ENCODE data around the gene RANBP17. TPM values are rescaled to one million over a fixed set of nuclear protein-coding genes. Genes with fewer than 3 reads are reported as not detected.

The RANBP17 gene
- polyA plus RNA-seq, 4 donors: 8.2 to 15.4 (median 11.1) TPM

DNA sequence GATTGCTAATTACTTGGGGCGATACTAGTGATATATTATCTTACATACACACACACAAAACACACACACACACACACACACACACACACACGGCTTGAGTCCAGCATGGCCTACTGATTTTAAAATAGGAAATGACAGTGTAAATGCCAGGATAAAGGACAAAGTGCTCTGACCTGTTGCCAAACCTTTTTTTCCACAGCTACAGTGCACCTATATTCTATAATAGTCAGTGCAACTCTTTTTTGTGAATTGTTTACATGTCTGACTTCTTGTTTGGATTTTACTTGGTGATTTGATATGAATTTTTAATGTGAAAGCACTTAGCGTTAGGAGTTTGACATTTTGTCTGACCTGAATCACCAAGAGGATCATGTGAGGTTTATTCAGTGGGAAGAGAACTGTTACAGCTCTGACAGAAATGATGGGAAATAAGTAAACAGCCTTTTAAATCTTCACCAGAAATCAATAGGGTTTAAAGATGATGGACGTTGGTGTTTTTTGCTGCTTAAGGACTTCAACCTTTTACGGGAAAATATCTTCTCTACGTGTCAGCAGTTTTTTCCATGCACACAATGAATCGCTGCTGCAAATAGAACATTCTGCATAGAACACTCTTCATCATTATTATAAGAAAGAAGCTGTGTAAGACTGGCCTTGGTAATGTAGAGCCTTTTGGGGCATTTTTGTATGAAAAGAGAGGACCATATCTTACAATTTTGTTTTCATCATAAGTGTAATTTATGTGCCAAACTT lies 218.5 kb downstream of the RANBP17 start:
- DNase-seq (ENCODE audit: low read depth in 4 of 4, low spot score in 3 of 4): no peak

DNA sequence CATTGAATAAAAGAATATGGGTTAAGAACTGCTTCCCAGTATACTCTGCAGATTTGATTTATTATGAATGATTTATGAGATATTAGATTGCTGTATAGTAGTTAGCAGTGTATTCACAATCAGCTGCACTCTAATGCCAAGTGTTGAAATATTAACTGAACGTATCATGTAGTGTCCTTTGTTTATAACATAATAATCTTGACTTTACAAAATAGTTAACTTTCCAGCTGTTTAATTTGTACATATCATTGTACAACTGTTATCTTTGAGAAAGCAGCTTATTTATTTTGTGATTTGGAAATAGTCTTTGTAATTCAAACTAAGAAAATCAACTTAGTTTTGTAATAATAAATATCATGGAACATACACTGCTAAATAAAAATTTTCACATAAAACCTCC lies 219.5 kb downstream of the RANBP17 start:
- DNase-seq (ENCODE audit: low read depth in 4 of 4, low spot score in 3 of 4): no peak

DNA sequence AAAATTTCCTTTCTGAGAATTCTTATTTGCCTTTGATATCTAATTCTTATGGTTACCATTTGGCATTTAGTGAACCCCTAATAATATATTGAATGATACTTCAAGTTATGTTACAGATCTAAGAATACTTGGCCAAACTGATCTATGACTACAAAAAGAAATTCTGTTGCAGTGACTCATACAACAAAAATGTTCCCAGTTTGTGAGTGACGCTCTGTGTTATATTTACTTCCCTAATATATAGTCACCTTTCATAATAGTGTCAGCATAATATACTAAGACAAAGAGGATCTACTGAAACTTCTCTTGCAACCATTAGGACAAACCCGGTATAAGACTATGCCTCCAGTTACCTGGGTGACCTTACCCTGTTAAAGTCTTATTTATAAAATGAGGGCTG lies 230.4 kb downstream of the RANBP17 start:
- no peak for DNase-seq (ENCODE audit: low read depth in 4 of 4, low spot score in 3 of 4)

DNA sequence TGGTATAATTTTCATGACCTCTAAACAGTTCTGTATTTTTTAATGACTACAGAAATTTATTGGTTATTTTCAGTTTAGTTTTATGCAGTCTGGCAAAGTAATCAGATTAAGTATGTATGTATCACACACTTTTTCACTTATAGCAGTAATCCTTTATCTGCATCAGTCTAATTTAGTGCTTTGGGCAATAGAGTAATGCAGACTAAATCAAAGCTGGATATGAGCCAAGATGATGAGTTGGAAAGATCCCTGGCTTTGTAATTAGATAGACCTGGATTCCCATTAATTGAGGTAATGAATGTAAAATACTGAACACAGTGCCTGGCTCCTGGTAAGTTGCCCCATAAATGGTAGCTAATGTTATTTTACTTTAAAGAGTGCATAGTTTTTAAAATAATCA lies 231.8 kb downstream of the RANBP17 start:
- DNase-seq (ENCODE audit: low read depth in 4 of 4, low spot score in 3 of 4): no peak

DNA sequence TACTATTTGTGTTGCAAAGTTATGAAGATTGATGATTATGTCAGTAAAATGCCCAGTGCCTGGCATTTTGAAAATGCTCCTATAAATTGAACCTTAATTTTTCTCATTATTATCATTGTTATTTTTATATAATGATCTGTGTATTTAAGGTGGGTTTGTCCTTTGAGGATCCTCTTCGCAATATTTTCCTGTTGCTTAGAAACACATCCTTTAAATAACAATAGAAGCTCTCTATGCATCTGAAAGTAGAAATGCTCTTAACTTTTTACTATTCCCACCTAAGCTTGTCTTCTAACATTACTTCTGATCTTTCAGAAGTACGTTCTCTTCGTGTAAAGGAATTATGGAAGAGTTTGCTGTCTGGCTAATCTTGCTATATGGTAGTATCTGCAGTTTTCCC lies 232.5 kb downstream of the RANBP17 start:
- no peak for DNase-seq (ENCODE audit: low read depth in 4 of 4, low spot score in 3 of 4)

DNA sequence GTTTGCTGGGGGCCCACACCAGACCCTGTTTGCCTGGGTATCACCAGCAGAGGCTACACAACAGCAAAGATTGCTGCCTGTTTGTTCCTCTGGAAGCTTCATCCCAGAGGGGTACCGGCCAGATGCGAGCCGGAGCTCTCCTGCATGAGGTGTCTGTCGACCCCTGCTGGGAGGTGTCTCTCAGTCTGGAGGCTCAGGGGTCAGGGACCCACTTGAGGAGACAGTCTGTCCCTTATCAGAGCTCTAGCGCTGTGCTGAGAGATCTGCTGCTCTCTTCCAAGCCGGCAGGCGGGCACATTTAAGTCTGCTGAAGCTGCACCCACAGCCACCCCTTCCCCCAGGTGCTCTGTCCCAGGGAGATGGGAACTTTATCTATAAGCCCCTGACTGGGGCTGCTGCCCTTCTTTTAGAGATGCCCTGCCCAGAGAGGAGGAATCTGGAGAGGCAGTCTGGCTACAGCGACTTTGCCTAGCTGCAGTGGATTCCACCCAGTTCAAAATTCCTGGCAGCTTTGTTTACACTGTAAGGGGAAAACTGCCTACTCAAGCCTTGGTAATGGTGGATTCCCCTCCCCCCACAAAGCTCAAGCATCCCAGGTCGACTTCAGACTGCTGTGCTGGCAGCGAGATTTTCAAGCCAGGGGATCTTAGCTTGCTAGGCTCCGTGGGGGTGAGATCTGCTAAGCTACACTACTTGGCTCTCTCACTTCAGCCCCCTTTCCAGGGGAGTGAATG lies 241.2 kb downstream of the RANBP17 start:
- no peak for DNase-seq (ENCODE audit: low read depth in 4 of 4, low spot score in 3 of 4)

DNA sequence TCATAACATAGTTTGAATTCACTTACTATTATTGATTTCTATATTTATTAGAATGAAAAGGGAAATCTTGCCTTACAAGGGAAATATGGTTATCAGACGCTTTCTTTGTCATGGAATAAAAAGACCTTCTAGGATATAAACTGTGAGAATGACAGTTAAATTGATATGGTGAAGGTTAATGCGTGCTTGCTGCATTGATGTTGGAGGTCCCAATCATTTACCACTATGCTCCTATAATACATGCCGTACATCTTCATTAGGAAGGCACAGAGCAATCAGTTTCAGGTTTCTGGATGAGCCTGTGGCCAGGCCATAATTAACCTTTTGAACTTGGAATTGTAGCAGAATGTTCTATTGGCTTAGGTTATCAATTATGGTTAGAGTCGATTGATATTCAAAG lies 245.9 kb downstream of the RANBP17 start:
- no peak for DNase-seq (ENCODE audit: low read depth in 4 of 4, low spot score in 3 of 4)

DNA sequence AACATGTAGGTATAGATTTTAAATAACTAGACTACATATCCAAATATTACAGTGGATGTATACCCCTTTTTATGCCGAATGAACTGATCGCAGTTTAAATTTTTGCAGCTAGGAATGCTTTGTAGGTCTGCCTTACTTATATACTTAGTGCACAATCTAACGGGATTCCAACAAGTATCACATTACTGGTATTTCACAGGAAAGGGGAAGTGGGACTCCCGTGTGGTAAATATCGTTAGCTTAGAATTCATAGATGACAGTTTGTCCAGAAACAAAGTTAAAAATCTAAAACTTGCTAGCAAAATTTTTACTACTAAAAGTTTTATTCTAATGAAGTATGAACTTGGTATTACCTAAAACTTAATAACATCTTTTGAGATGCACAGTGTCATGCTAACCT lies 253.7 kb downstream of the RANBP17 start:
- DNase-seq (ENCODE audit: low read depth in 4 of 4, low spot score in 3 of 4): no peak

DNA sequence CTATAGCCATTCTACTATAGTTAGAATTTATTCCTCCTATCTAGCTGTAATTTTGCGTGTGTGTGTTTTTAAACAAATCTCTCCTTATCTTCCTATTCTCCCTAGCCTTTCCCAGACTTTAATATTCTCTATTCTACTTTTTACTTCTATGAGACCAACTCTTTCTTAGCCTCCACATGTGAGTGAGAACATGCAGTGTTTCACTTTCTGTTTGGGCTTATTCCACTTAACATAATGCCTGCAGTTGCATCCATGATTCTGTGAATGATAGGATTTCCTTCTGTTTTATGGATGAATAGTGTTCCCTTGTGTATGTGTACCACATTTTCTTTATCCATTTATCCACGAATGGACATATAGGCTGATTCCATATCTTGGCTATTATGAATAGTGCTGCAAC lies 254.9 kb downstream of the RANBP17 start:
- no peak for DNase-seq (ENCODE audit: low read depth in 4 of 4, low spot score in 3 of 4)

DNA sequence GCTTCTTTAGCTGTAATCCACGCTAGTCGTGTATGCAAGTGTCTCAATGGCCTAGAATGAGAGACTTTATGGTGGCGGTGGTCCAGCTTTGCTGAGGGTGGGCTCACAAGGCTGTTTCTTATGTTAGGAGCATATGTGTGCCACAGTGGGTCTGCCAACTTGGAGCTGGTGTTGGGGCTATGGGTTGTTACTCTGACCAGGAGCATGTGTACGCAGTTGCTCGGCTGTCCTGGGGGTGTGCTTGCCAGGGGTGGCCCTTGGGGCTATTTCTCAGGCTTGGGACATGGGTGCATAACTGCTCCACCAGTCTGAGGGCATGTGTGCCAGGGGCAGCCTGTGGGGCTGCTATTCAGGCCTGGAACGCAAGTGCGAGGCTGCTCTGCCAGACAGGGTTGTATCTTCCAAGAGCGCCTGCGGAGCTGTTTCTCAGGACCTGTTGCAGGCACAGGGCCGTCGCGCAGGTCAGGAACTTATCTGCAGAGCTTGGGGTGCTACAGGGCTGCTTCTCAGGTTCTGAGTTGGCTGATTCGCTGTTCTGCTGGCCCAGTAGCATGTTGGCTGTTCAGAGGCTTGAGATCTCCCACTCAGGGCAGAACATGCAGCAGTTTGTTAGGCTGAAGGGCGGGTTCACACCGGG lies 259.3 kb downstream of the RANBP17 start:
- DNase-seq (ENCODE audit: low read depth in 4 of 4, low spot score in 3 of 4): no peak

DNA sequence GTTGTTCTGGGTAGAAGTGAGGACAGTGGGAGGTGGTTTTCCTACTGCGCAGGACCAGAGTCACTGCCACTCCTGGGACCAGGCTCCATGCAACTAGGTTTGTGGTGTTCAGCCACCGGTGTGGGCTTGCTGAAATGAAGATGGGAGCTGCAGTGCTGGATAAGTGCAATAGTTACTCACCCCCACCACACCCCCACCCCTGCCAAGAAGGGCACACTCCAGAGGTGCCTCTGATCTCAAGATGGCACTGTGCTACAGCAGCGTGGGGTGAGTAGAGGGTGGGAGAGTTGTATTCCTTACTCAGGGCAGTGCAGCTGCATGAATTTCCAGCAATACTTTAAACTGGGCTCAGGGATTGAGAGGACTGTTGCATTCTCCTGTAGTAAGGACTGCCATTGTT lies 259.8 kb downstream of the RANBP17 start:
- DNase-seq (ENCODE audit: low read depth in 4 of 4, low spot score in 3 of 4): no peak

DNA sequence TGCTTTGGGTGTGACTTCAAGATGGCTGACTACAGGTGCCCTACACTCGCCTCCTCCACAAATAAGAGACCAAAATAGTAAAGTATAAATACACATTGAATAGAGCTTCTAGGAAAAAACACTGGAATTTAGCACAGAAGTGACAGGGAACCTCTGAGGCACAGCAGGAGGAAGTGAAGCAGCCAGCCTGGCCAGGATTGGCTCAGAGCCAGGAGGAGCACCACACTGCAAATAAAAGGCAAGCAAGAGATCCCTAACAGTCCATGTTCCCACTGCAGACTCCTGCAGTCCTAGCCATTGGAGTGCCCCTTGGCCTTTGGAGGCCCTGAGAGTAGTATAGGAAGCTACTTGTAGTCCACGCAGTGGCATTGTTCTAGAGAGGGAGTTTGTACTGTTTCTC lies 260.6 kb downstream of the RANBP17 start:
- no peak for DNase-seq (ENCODE audit: low read depth in 4 of 4, low spot score in 3 of 4)

DNA sequence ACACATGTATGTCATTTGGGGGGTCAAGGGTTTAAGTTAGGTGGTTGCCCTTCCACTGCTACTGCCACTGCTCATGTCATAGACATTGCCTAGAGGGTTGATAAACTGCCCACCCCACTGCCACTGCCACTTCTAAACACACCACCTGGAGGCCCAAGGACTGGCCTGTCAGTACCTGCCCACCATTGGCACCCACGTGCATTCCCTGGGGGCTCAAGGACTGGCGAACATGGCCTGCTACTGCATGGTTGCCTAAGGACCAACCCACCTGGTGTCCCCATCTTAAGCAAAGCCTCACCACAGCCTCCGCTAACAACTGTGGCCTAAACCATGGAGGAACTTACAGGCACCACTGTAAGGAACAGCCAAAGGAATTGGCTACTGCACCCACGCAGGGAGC lies 261.6 kb downstream of the RANBP17 start:
- no peak for DNase-seq (ENCODE audit: low read depth in 4 of 4, low spot score in 3 of 4)

DNA sequence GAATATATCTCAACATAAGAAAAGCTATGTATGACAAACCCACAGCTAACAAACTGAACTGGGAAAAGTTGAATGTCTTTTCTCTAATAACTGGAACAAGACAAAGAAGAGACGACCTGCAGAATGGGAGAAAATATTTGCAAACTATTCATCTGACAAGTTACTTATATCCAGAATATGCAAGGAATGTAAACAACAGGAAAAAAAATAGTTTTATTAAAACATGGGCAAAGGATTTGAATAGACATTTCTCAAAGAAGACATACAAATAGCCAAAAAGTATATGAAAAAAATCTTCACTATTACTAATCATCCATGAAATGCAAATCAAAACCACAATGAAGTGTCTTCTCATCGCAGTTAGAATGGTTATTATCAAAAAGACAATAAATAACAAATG lies 265.5 kb downstream of the RANBP17 start:
- no peak for DNase-seq (ENCODE audit: low read depth in 4 of 4, low spot score in 3 of 4)

DNA sequence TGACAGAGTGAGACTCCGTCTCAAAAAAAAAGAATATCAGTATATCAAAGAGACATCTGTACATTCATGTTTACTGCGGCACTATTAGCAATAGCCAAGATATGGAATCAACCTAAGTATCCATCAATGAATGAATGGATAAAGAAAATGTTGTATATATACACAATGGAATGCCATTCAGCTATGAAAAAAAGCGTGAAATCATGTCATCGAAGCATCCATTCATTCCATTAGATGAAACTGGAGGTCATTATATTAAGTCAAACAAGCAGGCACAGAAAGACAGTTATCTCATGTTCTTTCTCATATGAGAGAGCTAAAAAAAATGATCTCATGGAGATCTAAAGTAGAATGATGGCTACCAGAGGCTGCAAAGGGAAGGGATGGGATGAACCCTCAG lies 266.3 kb downstream of the RANBP17 start:
- DNase-seq (ENCODE audit: low read depth in 4 of 4, low spot score in 3 of 4): no peak

DNA sequence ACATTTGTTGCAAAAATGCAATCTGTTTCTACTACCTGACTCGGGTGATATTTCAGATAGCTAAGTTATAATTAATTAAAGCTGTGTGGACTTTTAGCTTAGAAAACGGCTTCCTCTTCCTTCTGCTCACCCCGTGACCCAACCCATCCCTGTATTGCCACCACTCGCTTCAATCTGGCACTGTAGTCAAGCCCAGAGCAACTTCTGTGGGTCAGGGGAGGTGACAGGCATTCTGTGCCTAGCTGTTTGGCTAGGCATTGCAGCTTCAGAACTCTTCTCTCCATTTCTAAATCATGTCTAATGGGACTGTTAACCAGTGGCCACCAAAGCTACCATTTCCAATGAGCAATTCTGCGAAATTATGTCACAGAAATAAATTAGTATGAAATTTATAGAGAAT lies 267.5 kb downstream of the RANBP17 start:
- DNase-seq (ENCODE audit: low read depth in 4 of 4, low spot score in 3 of 4): no peak

DNA sequence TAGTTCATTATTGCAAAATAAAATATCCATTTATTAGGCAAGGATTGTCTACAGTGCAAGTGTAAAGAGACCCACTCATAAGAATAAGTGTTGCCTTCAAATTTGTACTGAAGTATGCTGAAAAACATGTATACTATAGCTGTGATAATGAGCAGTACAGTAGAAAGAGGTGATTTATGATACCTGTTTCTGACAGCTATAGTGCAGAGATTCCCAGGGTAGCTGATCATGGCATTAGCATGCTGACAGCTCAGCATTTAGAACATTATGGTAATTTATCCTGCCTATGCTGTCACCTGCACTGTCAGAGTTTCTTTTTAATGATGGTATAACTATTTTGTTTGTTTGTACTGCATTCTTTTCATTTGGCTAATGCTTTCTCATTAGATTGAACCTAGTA lies 269.7 kb downstream of the RANBP17 start:
- no peak for DNase-seq (ENCODE audit: low read depth in 4 of 4, low spot score in 3 of 4)

DNA sequence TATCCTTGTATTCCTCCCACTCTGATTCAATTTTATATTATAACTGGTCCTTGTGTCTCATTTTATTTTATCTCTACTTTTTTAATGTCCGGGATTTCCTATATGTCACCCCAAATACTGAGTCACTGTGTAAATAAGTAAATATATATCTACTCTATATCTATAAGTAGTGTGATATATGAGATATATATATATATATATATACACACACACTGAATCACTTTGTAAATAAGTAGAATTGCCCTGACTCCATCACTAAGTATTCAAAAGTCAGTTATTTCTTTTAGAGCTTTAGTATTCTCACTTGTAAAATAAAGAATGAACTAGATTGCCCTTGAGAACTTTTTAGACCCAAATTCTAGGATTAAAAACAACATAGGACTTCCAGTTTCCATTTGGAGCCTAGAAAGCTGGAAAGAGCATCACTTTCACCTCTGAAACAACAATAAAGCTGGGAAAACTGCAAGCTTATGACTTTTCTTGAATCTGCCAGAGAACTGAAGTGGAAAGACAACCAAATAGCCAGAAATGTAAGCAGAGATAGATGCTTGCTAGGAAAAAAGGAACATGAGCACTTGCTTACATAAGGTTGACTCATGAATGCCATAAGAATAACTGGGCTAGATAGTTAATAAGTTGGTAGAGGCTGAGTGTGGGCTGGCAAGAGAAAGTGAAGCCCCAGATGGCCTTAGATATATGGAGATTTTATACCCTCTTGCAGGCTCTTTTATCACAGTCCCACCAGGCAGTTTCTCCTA lies 276.1 kb downstream of the RANBP17 start:
- no peak for DNase-seq (ENCODE audit: low read depth in 4 of 4, low spot score in 3 of 4)

DNA sequence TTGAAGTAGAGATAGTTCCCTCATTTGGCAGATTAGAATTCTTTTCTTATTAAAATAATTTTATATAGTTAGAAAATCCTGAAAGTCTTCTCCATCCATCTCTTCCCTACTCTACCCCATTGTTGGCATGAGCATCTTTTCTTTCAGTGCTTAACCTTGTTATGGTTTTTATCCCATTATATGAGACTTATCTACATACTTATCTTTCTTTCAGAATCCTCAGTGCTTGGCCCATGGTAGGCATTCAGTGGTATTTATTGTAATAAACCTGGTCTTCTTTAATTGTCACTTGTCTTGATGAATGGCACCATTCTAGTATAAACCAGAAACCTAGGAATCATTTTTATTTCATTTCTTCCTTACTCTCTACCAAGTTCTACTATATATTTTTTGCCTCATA lies 277.4 kb downstream of the RANBP17 start:
- no peak for DNase-seq (ENCODE audit: low read depth in 4 of 4, low spot score in 3 of 4)

DNA sequence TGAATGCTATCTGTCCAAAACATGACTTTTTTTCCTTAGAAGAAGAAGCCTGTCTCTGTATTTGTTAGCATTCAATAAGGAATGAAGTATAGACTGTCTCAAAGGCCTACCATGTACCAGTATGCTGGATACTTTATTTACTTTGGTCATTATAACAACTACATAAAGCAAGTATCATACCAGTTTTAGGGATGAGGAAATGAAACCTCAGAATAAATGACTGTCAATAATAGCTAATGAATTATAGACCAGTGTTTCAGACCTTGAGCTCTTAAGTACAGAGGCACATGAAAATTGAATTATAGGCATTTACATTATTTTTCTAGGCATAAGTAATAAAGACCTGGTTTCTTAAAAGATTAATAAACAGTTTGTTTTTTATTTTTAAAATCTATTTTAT lies 280.8 kb downstream of the RANBP17 start:
- no peak for DNase-seq (ENCODE audit: low read depth in 4 of 4, low spot score in 3 of 4)

DNA sequence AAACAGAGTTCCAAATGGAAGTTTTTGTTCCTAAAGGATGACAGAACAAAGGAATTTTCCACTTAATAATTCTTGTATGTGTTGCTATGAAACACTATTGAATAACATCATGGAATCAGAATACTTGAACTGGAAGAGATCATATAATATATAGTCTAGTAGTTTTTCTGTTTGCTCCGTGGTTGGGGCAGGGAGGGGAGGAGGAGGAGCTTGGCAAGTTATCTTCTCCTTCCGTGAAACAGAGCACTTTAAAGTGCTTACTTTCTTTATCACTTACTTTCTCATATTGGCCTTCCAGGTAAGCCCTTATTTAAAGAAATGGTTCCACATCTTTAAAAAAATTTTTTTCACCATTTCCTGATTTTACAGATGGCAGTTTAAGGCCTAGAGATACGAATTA lies 281.4 kb downstream of the RANBP17 start:
- DNase-seq (ENCODE audit: low read depth in 4 of 4, low spot score in 3 of 4): no peak
